Right lobe of liver (tissue), 4 donors: ENCODE results near the gene VPS35.
"Not testable (repeated sequence)": the region's sequence is repeated elsewhere in the genome, so short reads cannot be mapped to it uniquely, and the experiment has no call there.

Source experiments
- CTCF ChIP-seq, 4 donors: fragments of 200-600 bp in 3 of 4; fragments of 450-650 bp in 1 of 4; IDR thresholded peaks; one replicate each; pipeline versions ENCODE4 v1.5.1 to v1.8.0; 2016 to 2022; ENCODE audit warnings: antibody characterized with exemption in 4 of 4, mild to moderate bottlenecking in 2 of 4
- POLR2A ChIP-seq: fragments of 450-650 bp; IDR thresholded peaks from one replicate; pipeline ENCODE4 v1.6.1; 2017; ENCODE audit warnings: antibody characterized with exemption, mild to moderate bottlenecking
- donor health status: DM: no; HTN: no; CAD: no.
- donor health status: DM: no; HTN: no; CAD: no.
- donor health status: DM: no; HTN: yes; CAD: no.

GRCh38 chr16:46624862-46625261 is 64.1 kb downstream of the VPS35 start:
- not testable (repeated sequence) for TF ChIP-seq POLR2A; CTCF (IDR thresholded peaks at IDR 0.05)
